Effector CD8-positive, alpha-beta T cell (primary cell): ENCODE results near the gene USP40.

Source experiments
- DNase-seq: peaks from one replicate; lab custom pipeline; 2025; lab: John Stamatoyannopoulos, UW

The USP40 gene

DNA sequence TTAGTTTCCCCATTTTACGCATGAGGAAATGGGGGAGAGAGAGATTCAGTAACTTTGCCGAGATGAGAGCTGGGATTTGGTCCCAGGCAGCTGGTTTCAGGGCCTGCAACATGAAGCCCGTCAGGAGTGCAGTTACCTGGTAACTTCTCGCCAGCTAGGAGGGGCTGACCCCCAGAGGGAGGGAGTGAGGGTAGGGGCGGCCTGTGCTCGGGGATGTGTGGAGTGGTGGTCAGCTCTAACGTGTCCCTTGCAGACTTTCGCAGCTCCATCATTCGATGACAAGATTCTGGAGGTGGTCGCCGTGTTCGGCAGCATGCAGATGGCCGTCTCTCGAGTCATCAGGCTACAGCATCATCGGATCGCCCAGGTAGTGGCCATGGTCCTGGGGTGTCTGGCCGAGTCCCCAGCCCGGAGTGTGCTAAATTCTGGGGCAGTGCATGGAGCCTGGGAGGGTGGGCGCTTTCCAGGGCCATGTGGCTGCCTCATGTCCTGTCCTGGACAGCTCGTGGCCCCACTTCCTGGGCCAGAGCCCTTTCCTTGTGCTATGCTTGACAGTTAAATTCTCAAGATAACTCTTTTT lies 108.5 kb downstream of the USP40 start:
- no peak for DNase-seq

- DNase-seq: no peak
Observed at GRCh38 chr2:233457356-233457755, 109.2 kb downstream of the USP40 start.

- DNase-seq: no peak
Observed at GRCh38 chr2:233456934-233457333, 109.6 kb downstream of the USP40 start.

- DNase-seq: no peak
Observed at GRCh38 chr2:233456111-233456510, 110.5 kb downstream of the USP40 start.

DNA sequence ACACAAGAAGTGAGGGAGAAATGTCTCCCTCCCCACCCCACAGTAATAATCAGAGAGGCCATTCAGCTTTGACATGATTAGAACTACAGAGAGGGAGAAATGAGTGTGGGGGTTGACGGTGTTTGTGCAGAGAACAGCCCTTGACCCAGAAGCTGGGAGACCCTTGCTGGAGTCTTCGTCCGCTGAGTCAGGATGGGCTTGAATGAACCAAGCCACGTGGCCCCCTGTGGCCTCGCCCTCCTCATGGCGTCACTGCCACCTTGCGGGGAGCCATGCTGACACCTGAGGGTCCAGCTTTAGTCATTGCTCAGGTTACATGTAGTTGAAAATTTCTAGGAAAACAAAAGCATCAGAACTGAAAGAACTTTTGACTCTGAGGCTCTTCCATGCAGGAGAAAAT lies 111.1 kb downstream of the USP40 start:
- no peak for DNase-seq

DNA sequence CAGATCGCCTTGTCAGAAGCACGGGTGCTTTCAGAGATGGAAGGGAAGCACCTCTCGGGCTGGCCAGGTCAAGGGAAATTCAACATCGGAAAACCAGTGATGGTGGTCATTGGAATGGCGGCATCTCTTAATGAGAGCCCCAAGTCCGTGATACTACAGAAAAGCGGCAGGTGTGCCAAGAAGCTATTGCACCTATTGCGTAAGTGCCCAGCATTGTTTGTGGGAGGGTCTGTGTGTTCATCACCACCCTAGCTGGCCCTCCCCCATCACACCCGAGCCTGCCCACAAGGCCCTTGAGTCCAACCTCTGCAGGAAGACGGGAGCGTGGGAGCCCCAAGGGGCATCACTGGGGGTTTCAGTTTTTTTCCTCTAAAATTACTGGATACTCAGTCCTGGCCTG lies 111.6 kb downstream of the USP40 start:
- no peak for DNase-seq

- DNase-seq: no peak
Observed at GRCh38 chr2:233453916-233454315, 112.7 kb downstream of the USP40 start.

- no peak for DNase-seq
Observed at GRCh38 chr2:233453111-233453915, 113.3 kb downstream of the USP40 start.

DNA sequence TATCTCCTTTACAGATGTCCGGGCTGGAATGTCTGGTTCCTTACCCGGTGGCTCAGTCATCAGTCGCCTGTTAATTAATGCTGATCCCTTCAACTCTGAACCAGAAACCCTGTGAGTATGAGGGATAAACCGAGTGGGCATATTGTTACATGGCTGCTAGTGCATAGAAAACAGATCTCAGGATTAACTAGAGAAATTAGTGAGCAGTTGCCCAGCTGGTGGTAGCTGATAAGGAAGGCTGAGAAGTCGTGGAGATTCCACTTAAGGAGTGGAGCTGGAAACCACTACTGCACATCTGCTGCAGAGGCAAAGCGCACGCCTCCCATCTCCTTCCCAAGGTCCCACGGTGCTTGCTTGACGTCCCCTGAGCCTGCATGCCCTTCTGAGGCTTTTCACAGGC lies 114.6 kb downstream of the USP40 start:
- DNase-seq: no peak

DNA sequence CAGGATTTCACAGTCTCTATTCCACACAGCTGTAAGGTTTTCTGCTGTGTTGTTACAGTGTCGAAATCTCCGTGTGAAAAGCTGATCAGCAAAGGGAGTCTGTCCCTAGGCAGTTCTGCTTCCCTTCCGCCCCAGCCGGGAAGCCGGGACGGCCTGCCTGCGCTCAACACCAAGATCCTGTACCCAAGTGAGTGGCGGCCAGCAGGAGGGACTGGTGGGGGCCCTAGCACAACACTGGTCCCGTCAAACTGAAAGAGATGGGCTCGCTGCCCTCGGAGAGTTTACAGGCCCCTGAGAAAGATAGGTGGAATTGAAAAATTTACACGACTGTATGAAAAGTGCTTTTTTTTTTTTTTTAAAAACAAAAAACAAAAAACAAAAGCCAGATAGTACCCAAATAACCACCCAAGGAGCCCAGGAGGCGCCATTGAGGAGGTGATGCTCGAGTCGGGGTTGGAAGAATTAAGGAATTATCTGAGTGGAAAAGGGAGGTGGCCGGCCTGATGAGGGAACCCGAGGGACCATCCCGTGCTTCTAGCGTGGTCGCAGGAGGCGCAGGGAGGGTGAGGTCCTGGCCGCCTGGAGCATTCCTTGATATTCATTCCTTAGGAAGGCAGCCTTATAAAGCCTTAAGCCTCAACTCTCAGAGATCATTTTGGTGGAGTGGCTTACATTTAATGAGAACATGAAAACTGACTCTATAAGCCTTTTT lies 115.6 kb downstream of the USP40 start:
- no peak for DNase-seq

GRCh38 chr2:233449921-233450863 lies 116.4 kb downstream of the USP40 start:
- no peak for DNase-seq

DNA sequence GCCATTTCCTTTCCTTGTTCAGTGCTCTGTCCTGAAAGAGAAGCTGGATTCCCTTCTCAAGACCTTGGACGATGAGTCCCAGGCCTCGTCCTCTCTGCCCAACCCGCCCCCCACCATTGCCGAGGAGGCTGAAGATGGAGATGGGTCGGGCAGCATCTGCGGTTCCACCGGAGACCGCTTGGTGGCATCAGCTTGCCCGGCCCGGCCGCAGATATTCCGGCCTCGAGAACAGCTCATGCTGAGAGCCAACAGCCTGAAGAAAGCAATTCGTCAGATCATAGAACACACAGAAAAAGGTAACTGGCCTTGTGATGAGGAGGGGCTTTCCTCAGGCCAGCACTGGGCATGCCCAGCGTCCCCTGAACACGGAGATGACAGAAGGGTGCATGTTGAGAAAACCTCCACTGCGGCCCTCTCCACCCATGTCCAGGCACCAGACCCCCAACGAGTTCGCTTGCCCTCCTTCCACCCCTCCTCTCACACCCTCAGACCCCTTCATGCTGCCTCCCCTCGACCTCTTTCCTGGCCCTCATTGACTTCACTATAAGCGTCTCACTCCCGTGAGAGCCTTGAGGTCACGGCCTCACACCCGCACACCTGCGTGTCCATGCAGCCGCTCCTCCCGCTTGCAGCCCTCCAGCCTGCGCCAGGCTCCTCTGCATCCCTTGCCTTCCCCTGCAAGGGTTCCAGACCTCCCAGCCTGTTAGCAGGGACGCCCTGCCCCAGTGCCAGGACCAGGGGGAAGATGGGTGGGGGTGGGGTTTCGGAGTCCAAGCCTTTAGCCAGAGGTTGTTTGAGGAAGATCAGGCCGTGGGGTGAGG lies 117.3 kb downstream of the USP40 start:
- no peak for DNase-seq

- no peak for DNase-seq
Observed at GRCh38 chr2:233448575-233448974, 118.0 kb downstream of the USP40 start.

- DNase-seq: no peak
Observed at GRCh38 chr2:233448220-233448559, 118.4 kb downstream of the USP40 start.

DNA sequence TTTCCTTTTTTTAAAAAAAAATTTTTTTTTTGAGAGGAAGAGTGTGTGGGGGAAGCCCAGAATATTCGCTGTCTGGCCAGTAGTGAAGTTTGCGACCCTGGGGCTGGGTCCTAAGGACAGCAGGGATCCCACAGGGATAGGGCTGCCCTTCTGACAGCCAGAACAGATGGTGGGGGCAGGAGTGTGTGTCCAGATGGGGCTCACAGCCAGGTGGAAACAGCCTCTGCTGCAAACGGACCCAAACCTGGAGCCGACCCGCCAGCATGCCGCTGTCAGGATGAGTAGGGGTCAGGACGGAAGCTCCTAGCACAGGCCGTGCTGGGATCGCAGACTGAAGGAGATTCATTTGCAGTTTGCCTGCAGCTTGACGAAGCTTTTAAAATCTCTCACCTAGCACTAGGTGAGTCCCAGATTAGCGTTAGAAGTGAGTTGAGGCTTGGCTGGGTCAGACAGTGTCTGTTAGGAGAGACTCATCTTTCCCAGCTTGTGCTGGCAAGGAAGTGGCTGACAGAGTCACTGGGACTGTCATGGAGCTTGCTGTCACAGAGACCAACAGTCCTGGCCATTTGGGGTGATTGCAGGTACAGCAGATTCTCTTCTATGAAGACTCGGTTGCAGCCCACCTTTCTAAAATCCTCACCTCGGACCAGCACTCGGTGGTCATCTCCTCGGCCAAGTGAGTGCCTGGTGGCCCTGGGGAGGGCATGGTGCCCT lies 118.9 kb downstream of the USP40 start:
- DNase-seq: no peak

DNA sequence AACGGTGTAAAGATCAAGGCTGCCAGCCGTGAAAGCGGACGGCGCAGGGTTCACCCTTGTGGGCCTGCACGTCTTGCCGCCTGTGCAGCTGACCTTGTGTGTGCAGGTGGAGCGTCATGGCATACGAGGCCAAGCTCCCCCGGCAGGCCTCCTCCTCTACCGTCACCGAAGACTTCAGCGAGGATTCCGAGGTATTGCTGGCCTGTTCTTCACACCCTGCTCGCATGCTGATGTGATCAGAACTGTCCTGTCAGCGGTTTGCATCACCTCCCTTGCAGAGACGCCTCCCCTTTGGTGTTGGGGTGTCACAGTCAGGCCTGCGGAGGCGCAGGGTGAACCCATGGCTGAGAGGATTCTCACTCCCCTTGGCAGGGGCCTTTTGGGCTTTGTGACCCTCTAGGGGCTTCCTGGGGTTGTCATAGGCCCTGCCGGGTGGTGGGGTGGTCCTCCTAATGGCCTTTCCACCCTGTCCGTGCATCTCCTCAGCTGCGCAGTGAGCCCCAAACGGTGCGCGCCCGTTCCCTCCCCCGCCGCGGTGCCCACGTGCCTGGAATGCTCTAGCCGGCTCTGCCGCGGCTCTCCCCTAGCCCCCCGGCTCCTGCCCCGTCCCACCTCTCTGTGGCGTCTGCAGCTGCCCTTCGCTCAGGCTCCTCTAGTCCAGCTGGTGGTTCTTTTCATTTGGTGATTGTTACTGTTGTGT lies 119.8 kb downstream of the USP40 start:
- no peak for DNase-seq

DNA sequence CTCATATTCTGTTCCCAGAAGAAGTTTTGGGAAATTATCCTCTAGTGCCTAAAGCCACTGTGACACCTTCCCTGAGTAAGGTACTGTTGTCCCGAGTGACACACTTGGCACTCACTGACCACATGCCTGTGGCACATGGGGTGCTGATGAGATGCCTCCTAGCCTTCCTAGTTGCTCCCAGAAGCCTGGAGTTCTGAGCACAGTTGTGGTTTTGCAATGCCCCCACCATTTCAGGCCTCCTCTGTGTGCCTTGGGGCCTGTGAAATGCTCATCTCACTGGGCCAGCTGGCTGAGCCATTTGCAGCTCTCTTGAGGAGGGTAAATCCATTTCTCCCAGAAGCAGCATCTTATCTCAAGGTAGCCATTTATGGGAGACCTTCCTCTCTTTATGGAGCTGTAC lies 120.5 kb downstream of the USP40 start:
- DNase-seq: no peak

DNA sequence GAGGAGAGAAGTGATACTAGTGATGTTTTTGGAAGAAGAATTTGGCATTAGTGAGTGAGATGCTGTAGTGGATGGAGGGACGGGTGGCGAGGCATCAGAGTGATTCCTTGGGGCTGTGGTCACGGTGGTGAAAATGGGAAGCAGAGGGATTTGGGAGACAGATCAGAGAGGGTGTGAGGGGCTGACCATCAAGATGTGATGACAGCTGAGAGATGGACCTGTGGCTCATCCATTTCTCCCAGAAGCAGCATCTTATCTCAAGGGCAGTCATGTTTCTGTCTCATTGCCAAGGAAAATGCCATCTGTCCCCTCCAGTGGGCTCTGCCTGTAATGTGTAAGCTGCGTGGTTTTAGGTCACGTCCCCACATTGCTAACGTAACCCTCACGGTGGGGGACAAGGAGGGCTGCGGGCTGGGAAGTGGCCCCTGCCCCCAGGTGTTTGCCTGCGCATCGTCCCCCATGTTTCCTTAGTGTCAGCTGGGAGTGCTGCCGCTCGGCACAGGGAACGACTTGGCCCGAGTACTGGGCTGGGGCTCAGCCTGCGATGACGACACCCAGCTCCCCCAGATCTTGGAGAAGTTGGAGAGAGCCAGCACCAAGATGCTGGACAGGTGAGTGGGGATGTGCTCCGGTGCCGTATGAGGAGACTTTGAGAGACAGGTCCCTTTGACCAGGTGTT lies 121.3 kb downstream of the USP40 start:
- DNase-seq: no peak

DNA sequence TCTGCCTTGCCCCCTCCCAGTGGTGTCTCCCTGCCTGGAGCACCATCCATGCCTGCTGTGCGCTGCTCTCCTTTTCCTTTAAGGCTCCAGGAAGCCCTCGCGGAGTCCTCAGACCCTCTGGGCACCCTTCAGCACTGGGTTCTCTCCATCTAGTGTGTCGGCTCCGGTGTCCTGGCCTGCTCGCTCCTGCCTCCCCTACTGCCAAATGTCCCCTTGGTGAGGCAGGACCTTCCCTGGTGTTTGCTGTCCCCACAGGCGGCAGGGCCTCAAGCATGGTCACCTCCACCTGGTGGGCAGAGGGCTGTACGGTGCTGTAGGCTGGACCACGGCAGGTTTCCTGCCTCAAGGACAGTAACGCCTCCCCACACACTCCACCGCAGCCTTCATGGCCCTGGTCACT lies 122.1 kb downstream of the USP40 start:
- no peak for DNase-seq
